Lower leg skin (tissue), 3 donors: ENCODE data around the gene ABCF2.

ENCODE experiments used
- POLR2A ChIP-seq, 2 donors: fragments of 450-650 bp; IDR thresholded peaks; one replicate each; pipeline ENCODE4 v1.6.1; 2016 to 2017; ENCODE audit warnings: antibody characterized with exemption in 2 of 2, mild to moderate bottlenecking in 1 of 2, moderate library complexity in 1 of 2
- TF ChIP-seq, protein P1 (sequence below), 3 donors: fragments of 450-650 bp; IDR thresholded peaks; one replicate each; pipeline ENCODE4 v1.5.1; 2016; ENCODE audit warnings: antibody characterized with exemption in 3 of 3, mild to moderate bottlenecking in 3 of 3, moderate library complexity in 2 of 3

DNA sequence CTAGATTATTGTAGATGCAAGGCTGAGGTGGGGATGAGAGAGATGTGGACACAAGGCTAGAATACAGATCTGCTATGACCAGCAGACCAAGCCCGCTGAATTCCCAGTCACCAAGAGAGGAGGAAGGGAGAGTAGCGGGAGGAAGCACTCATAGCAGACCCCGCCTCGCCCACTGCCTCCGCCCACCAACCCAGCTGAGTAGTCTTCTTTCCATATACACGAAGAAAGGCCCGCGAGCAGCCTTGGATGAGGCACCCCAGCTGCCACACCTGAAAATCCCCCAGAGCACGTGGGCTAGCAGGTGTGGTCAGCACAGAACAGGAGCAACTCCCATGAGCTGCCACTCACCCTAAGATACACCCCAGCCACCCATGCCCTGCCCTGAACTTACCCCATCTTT is 8.8 kb downstream of the ABCF2 start:
- TF ChIP-seq, protein P1, sequence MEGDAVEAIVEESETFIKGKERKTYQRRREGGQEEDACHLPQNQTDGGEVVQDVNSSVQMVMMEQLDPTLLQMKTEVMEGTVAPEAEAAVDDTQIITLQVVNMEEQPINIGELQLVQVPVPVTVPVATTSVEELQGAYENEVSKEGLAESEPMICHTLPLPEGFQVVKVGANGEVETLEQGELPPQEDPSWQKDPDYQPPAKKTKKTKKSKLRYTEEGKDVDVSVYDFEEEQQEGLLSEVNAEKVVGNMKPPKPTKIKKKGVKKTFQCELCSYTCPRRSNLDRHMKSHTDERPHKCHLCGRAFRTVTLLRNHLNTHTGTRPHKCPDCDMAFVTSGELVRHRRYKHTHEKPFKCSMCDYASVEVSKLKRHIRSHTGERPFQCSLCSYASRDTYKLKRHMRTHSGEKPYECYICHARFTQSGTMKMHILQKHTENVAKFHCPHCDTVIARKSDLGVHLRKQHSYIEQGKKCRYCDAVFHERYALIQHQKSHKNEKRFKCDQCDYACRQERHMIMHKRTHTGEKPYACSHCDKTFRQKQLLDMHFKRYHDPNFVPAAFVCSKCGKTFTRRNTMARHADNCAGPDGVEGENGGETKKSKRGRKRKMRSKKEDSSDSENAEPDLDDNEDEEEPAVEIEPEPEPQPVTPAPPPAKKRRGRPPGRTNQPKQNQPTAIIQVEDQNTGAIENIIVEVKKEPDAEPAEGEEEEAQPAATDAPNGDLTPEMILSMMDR (IDR thresholded peaks at IDR 0.05) = no peak
- no peak for TF ChIP-seq POLR2A (IDR thresholded peaks at IDR 0.05)
